Measurements from ENCODE around the gene LDLRAD4.

Gene LDLRAD4

GRCh38 chr18:13406736-13407135 is 188.2 kb downstream of the LDLRAD4 start:
- TF ChIP-seq CTCF (IDR thresholded peaks at IDR 0.05; ENCODE audit: insufficient read depth, low read depth, low read length, missing control alignments) = no peak
- no peak for DNase-seq (ENCODE audit: low read depth)
- H3K4me3 ChIP-seq (ENCODE audit: low read length) = no peak overlapping the region

GRCh38 chr18:13407484-13407883 is 188.9 kb downstream of the LDLRAD4 start:
- no peak for DNase-seq (ENCODE audit: low read depth)
- TF ChIP-seq CTCF (IDR thresholded peaks at IDR 0.05; ENCODE audit: insufficient read depth, low read depth, low read length, missing control alignments) = no peak
- H3K4me3 ChIP-seq (ENCODE audit: low read length) = no peak overlapping the region

GRCh38 chr18:13409026-13409425 is 190.5 kb downstream of the LDLRAD4 start:
- DNase-seq (ENCODE audit: low read depth) = no peak
- no peak for TF ChIP-seq CTCF (IDR thresholded peaks at IDR 0.05; ENCODE audit: insufficient read depth, low read depth, low read length, missing control alignments)
- no peak overlapping the region for H3K4me3 ChIP-seq (ENCODE audit: low read length)

GRCh38 chr18:13409997-13410396 is 191.4 kb downstream of the LDLRAD4 start:
- no peak for TF ChIP-seq CTCF (IDR thresholded peaks at IDR 0.05; ENCODE audit: insufficient read depth, low read depth, low read length, missing control alignments)

GRCh38 chr18:13410471-13410870 is 191.9 kb downstream of the LDLRAD4 start:
- no peak overlapping the region for H3K4me3 ChIP-seq (ENCODE audit: low read length)
- TF ChIP-seq CTCF (IDR thresholded peaks at IDR 0.05; ENCODE audit: insufficient read depth, low read depth, low read length, missing control alignments) = no peak
- DNase-seq (ENCODE audit: low read depth) = no peak

More at GRCh38 chr18:13409997-13410396, 191.4 kb downstream of the LDLRAD4 start:
- no peak for DNase-seq (ENCODE audit: low read depth)
- no peak overlapping the region for H3K4me3 ChIP-seq (ENCODE audit: low read length)

- no peak for TF ChIP-seq CTCF (IDR thresholded peaks at IDR 0.05; ENCODE audit: insufficient read depth, low read depth, low read length, missing control alignments)
- DNase-seq (ENCODE audit: low read depth) = no peak
- no peak overlapping the region for H3K4me3 ChIP-seq (ENCODE audit: low read length)
These were observed 193.5 kb downstream of the LDLRAD4 start for GRCh38 chr18:13412017-13412416.

- no peak for TF ChIP-seq CTCF (IDR thresholded peaks at IDR 0.05; ENCODE audit: insufficient read depth, low read depth, low read length, missing control alignments)
- no peak for DNase-seq (ENCODE audit: low read depth)
- no peak overlapping the region for H3K4me3 ChIP-seq (ENCODE audit: low read length)
These were observed 194.3 kb downstream of the LDLRAD4 start for GRCh38 chr18:13412901-13413300.

Measured in epithelial cell of esophagus (primary cell).